ENCODE measurements around the gene DENND10. TPM values are rescaled to one million over a fixed set of nuclear protein-coding genes. Genes with fewer than 3 reads are reported as not detected.
A peak's percentile ranks its signal among the peaks of the same experiment; 100 is the strongest.

The DENND10 gene
- polyA plus RNA-seq, 1 experiment = 107 TPM

DNA sequence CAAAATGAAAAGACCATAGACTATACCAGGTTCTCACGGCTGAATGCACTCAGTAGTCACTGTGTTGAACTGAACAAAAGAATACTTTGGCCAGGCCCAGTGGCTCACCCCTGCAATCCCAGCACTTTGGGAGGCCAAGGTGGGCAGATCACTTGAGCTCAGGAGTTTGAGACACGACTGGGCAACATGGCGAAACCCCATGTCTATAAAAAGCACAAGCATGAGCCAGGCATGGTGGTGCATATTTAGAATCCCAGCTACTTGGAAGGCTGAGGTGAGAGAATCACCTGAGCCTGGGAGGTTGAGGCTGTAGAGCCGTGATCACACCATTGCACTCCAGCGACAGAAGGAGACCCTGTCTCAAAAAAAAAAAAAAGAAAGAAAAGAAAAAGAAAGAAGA lies 49.1 kb downstream of the DENND10 start:
- TF ChIP-seq, protein P1, sequence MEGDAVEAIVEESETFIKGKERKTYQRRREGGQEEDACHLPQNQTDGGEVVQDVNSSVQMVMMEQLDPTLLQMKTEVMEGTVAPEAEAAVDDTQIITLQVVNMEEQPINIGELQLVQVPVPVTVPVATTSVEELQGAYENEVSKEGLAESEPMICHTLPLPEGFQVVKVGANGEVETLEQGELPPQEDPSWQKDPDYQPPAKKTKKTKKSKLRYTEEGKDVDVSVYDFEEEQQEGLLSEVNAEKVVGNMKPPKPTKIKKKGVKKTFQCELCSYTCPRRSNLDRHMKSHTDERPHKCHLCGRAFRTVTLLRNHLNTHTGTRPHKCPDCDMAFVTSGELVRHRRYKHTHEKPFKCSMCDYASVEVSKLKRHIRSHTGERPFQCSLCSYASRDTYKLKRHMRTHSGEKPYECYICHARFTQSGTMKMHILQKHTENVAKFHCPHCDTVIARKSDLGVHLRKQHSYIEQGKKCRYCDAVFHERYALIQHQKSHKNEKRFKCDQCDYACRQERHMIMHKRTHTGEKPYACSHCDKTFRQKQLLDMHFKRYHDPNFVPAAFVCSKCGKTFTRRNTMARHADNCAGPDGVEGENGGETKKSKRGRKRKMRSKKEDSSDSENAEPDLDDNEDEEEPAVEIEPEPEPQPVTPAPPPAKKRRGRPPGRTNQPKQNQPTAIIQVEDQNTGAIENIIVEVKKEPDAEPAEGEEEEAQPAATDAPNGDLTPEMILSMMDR (IDR thresholded peaks at IDR 0.05; ENCODE audit: low read depth, low read length) = no peak
- CTCF ChIA-PET = interaction anchor here (1.0 kb wide), 1 partner anchor 46 kb away, joined by 3 read pairs; no protein-coding TSS in a partner anchor
- POLR2A ChIA-PET = no interaction called here

DNA sequence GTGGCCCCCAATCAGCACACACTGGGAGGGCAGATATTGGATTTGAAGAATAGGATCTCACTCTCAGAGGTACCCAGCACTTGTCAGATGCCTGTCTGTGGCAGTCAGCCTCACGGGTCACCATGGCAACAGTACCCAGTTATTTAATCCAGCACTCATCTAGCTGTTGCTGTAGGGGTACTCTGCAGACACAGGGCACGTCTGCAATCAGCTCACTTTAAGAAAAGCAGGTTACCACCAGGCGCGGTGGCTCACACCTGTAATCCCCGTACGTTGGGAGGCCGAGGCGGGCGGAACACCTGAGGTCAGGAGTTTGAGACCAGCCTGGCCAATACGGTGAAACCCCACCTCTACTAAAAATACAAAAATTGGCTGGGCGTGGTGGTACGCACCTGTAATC lies 49.7 kb downstream of the DENND10 start:
- ChIA-PET CTCF (no interaction called here), POLR2A (no interaction called here)
- Histone ChIP-seq H3K4me3 (ENCODE audit: low read depth, low read length) (no peak overlapping the region), H3K27me3 (ENCODE audit: control insufficient read depth, insufficient read depth, low read length) (no peaks in the 10 kb centered on the region), H3K9me3 (ENCODE audit: control insufficient read depth, insufficient read depth, low read length) (no peaks in the 10 kb centered on the region), H3K27ac (ENCODE audit: low read depth, low read length) (no peak overlapping the region)
- no peak for DNase-seq (ENCODE audit: low read depth, low spot score)
- TF ChIP-seq, protein P1 (IDR thresholded peaks at IDR 0.05; ENCODE audit: low read depth, low read length) = no peak

More for the DNA sequence above, 49.1 kb downstream of the DENND10 start:
- no peak overlapping the region for H3K4me3 ChIP-seq (ENCODE audit: low read depth, low read length)
- H3K27ac ChIP-seq (ENCODE audit: low read depth, low read length) = no peak overlapping the region
- DNase-seq (ENCODE audit: low read depth, low spot score) = no peak
- H3K27me3 ChIP-seq (ENCODE audit: control insufficient read depth, insufficient read depth, low read length) = no peaks in the 10 kb centered on the region
- H3K9me3 ChIP-seq (ENCODE audit: control insufficient read depth, insufficient read depth, low read length) = no peaks in the 10 kb centered on the region

DNA sequence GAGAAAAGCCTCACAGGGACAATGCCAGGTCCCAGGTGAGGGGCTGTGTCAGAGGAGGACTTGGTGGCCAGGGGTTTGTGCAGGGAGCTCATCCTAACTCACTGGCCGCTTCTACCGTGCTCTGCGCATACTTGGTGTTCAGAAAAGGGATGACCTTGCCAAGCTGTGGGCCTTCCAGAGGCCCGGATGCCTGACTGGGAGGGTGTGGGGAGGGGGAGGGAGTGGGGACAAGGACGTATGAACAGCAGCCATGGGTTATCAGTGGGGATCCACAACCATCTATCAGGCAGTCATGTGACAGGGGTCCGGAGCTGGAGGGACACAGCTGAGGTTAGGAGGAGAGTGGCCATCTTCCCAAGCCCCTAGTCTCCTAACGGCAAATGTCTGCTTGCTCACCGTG lies 55.4 kb downstream of the DENND10 start:
- no peak overlapping the region for H3K27ac ChIP-seq (ENCODE audit: low read depth, low read length)
- H3K27me3 ChIP-seq (ENCODE audit: control insufficient read depth, insufficient read depth, low read length) = no peaks in the 10 kb centered on the region
- CTCF ChIA-PET = no interaction called here
- no peaks in the 10 kb centered on the region for H3K9me3 ChIP-seq (ENCODE audit: control insufficient read depth, insufficient read depth, low read length)
- POLR2A ChIA-PET = no interaction called here
- H3K4me3 ChIP-seq (ENCODE audit: low read depth, low read length) = no peak overlapping the region
- TF ChIP-seq, protein P1 (IDR thresholded peaks at IDR 0.05; ENCODE audit: low read depth, low read length) = no peak
- no peak for DNase-seq (ENCODE audit: low read depth, low spot score)

DNA sequence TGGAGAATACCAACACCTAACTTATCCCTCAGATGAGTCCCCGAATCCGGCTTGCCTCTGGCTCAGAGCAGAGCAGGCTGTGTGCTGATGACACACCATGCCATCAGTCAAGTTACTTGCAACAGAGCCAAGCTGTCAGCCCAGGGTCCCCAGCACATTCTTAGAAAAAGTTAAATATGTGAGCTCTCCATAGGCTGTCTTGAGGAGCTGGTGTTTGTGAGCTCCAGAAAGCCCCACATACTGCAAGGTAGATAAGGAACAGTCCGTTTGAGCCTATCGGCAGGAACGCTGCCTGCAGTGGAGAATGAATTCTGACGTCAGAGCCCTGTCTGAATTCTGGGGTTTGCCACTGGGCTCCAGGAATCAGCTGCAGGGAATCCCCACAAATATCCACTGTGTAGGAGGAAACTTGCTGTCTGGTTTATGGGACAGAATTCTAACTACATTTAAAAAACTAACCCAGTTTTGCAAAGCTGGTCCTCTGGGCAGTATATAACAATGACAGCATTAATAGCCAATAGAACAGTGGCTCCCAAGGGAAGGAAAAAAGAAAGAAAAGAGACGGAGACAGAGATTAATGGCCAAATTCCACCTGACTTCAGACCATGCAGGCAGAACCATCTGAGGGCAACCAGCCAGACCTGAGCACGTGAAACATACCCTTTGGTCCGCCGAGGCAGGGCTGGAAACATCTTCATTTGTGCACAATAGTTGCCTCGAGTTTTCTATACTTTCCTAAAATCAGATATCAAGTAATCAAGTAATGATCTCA lies 58.0 kb downstream of the DENND10 start:
- no peak overlapping the region for H3K4me3 ChIP-seq (ENCODE audit: low read depth, low read length)
- DNase-seq (ENCODE audit: low read depth, low spot score) = no peak
- TF ChIP-seq, protein P1 (IDR thresholded peaks at IDR 0.05; ENCODE audit: low read depth, low read length) = peak; percentile 51
- peak overlapping the region; percentile 21 for H3K27ac ChIP-seq (ENCODE audit: low read depth, low read length)
- no peaks in the 10 kb centered on the region for H3K27me3 ChIP-seq (ENCODE audit: control insufficient read depth, insufficient read depth, low read length)
- H3K9me3 ChIP-seq (ENCODE audit: control insufficient read depth, insufficient read depth, low read length) = no peaks in the 10 kb centered on the region
- CTCF ChIA-PET = interaction anchor here (0.5 to 1.6 kb wide), 4 partner anchors 14 to 54 kb away, joined by 3 to 5 read pairs (median 4); no protein-coding TSS in a partner anchor
- POLR2A ChIA-PET = interaction anchor here (0.5 to 0.8 kb wide), 3 partner anchors 15 to 527 kb away, joined by 3 to 5 read pairs (median 3); partner anchors contain the start of gene DENND10

DNA sequence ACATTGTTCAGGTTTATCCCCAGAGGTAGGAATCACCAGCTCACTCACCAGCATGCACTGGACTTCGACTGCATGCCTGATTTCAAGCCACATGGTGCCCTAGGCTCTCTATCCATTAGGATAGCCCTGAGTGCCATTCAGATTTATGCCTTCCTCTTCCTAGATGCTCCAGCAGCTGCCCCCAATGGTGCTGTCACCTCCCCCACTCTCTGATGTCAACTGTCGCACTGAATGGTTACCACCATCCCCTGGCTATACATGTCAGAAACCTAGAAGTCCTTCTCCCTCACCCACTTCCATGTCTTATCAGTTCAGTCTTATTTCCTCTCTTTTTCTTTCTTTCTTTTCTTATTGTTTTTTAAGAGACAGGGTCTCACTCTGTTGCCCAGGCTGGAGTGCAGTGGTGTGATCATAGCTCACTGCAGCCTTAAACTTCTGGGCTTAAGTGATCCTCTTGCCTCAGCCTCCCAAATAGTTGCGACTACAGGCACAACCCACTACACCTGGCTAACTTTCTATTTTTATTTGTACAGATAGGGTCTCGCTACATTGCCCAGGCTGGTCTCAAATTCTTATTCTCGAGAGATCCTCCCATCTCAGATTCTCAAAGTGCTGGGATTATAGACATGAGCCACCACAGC lies 58.7 kb downstream of the DENND10 start:
- DNase-seq (ENCODE audit: low read depth, low spot score) = no peak
- ChIA-PET POLR2A (interaction anchor here (0.8 kb wide), 1 partner anchor 59 kb away, joined by 3 read pairs; the partner anchor contains the start of gene DENND10), CTCF (interaction anchor here (1.6 kb wide), 1 partner anchor 15 kb away, joined by 4 read pairs; no protein-coding TSS in a partner anchor)
- TF ChIP-seq, protein P1 (IDR thresholded peaks at IDR 0.05; ENCODE audit: low read depth, low read length) = no peak
- H3K4me3 ChIP-seq (ENCODE audit: low read depth, low read length) = no peak overlapping the region
- no peaks in the 10 kb centered on the region for H3K9me3 ChIP-seq (ENCODE audit: control insufficient read depth, insufficient read depth, low read length)
- H3K27me3 ChIP-seq (ENCODE audit: control insufficient read depth, insufficient read depth, low read length) = no peaks in the 10 kb centered on the region
- no peak overlapping the region for H3K27ac ChIP-seq (ENCODE audit: low read depth, low read length)

All from AG04450 (cell line).